ES-I3 (cell line): ENCODE results near the gene MYRIP.
A peak's percentile ranks its signal among the peaks of the same experiment; 100 is the strongest.
"Not testable (repeated sequence)": the region's sequence is repeated elsewhere in the genome, so short reads cannot be mapped to it uniquely, and the experiment has no call there.

ENCODE experiments used
- H3K36me3 ChIP-seq: 2 replicates; pipeline ENCODE4 v1.6.1; 2013; ENCODE audit warnings: mild to moderate bottlenecking, low read length, control low read depth, moderate library complexity; ENCODE audit not compliant: insufficient read depth
- H3K4me1 ChIP-seq: 2 replicates; pipeline ENCODE4 v1.6.1; 2013; ENCODE audit warnings: mild to moderate bottlenecking, control low read depth, low read length; ENCODE audit not compliant: insufficient read depth
- H3K9ac ChIP-seq: 2 replicates; pipeline ENCODE4 v1.6.1; 2013; ENCODE audit warnings: low read depth, mild to moderate bottlenecking, low read length, moderate library complexity
- H3K9me3 ChIP-seq: 2 replicates; pipeline ENCODE4 v1.6.1; 2013; ENCODE audit warnings: mild to moderate bottlenecking, low read length, moderate library complexity; ENCODE audit not compliant: control insufficient read depth, insufficient read depth

The MYRIP gene

GRCh38 chr3:39788128-39788883, 21.1 kb upstream of the MYRIP start:
- Histone ChIP-seq H3K36me3 (no peaks in the 10 kb centered on the region), H3K9ac (no peak overlapping the region), H3K4me1 (no peaks in the 10 kb centered on the region), H3K9me3 (no peaks in the 10 kb centered on the region; the same call in 1 of the 2 replicates)

GRCh38 chr3:39791603-39792002, 17.8 kb upstream of the MYRIP start:
- H3K4me1 ChIP-seq: no peaks in the 10 kb centered on the region
- H3K36me3 ChIP-seq: no peaks in the 10 kb centered on the region
- no peaks in the 10 kb centered on the region; the same call in 1 of the 2 replicates for H3K9me3 ChIP-seq
- no peak overlapping the region for H3K9ac ChIP-seq

GRCh38 chr3:39794880-39795279, 14.5 kb upstream of the MYRIP start:
- Histone ChIP-seq H3K9ac (no peak overlapping the region), H3K36me3 (no peaks in the 10 kb centered on the region), H3K4me1 (no peaks in the 10 kb centered on the region), H3K9me3 (no peaks in the 10 kb centered on the region; the same call in 1 of the 2 replicates)

- no peaks in the 10 kb centered on the region for H3K4me1 ChIP-seq
- H3K9ac ChIP-seq: no peak overlapping the region
- no peaks in the 10 kb centered on the region for H3K9me3 ChIP-seq
- no peaks in the 10 kb centered on the region for H3K36me3 ChIP-seq
These were observed 8.2 kb upstream of the MYRIP start for GRCh38 chr3:39801216-39801615.

- H3K4me1 ChIP-seq, H3K36me3 ChIP-seq, H3K9me3 ChIP-seq, H3K9ac ChIP-seq: not testable (repeated sequence)
These were observed 6.9 kb upstream of the MYRIP start for GRCh38 chr3:39802486-39802885.

- no peak overlapping the region for H3K9ac ChIP-seq
- H3K4me1 ChIP-seq: peaks cover 3% of the 10 kb centered on the region; the same call in 1 of the 2 replicates
- H3K36me3 ChIP-seq: no peaks in the 10 kb centered on the region
- H3K9me3 ChIP-seq: no peaks in the 10 kb centered on the region
These were observed 5.5 kb upstream of the MYRIP start for GRCh38 chr3:39803956-39804355.

- Histone ChIP-seq H3K9me3 (no peaks in the 10 kb centered on the region), H3K9ac (no peak overlapping the region)
These were observed 4.5 kb upstream of the MYRIP start for GRCh38 chr3:39804951-39805350.

GRCh38 chr3:39805650-39806049, 3.8 kb upstream of the MYRIP start:
- Histone ChIP-seq H3K9ac (no peak overlapping the region), H3K36me3 (no peaks in the 10 kb centered on the region), H3K9me3 (no peaks in the 10 kb centered on the region), H3K4me1 (peaks cover 3% of the 10 kb centered on the region; the same call in 1 of the 2 replicates)

More at GRCh38 chr3:39804951-39805350, 4.5 kb upstream of the MYRIP start:
- Histone ChIP-seq H3K4me1 (peaks cover 3% of the 10 kb centered on the region; the same call in 1 of the 2 replicates), H3K36me3 (no peaks in the 10 kb centered on the region)

GRCh38 chr3:39806820-39807219, 2.6 kb upstream of the MYRIP start:
- Histone ChIP-seq H3K9ac (no peak overlapping the region), H3K4me1 (peaks cover 3% of the 10 kb centered on the region; the same call in 1 of the 2 replicates), H3K9me3 (no peaks in the 10 kb centered on the region), H3K36me3 (no peaks in the 10 kb centered on the region)

- Histone ChIP-seq H3K9me3 (no peaks in the 10 kb centered on the region), H3K36me3 (no peaks in the 10 kb centered on the region), H3K4me1 (peaks cover 3% of the 10 kb centered on the region; the same call in 1 of the 2 replicates), H3K9ac (peak overlapping the region; percentile 76; the same call in 1 of the 2 replicates)
These were observed 785 bp upstream of the MYRIP start for GRCh38 chr3:39808467-39809180.

GRCh38 chr3:39809995-39810595, 686 bp downstream of the MYRIP start:
- Histone ChIP-seq H3K36me3 (no peaks in the 10 kb centered on the region), H3K9ac (peak overlapping the region; percentile 76), H3K9me3 (no peaks in the 10 kb centered on the region), H3K4me1 (peaks cover 3% of the 10 kb centered on the region; the same call in 1 of the 2 replicates)

- H3K9ac ChIP-seq: peak overlapping the region; percentile 76; the same call in 1 of the 2 replicates
- H3K36me3 ChIP-seq: no peaks in the 10 kb centered on the region
- no peaks in the 10 kb centered on the region for H3K9me3 ChIP-seq
- peaks cover 3% of the 10 kb centered on the region; the same call in 1 of the 2 replicates for H3K4me1 ChIP-seq
These were observed 1.3 kb downstream of the MYRIP start for GRCh38 chr3:39810647-39811161.

GRCh38 chr3:39811561-39811960, 2.2 kb downstream of the MYRIP start:
- no peaks in the 10 kb centered on the region for H3K36me3 ChIP-seq
- H3K4me1 ChIP-seq: peaks cover 3% of the 10 kb centered on the region; the same call in 1 of the 2 replicates
- no peaks in the 10 kb centered on the region for H3K9me3 ChIP-seq

GRCh38 chr3:39812537-39812936, 3.1 kb downstream of the MYRIP start:
- Histone ChIP-seq H3K9me3 (no peaks in the 10 kb centered on the region), H3K4me1 (peaks cover 3% of the 10 kb centered on the region; the same call in 1 of the 2 replicates), H3K36me3 (no peaks in the 10 kb centered on the region), H3K9ac (no peak overlapping the region)

More at GRCh38 chr3:39811561-39811960, 2.2 kb downstream of the MYRIP start:
- H3K9ac ChIP-seq: no peak overlapping the region
